OCI-LY7 (cell line): ENCODE results near the gene ST8SIA5. TPM values are rescaled to one million over a fixed set of nuclear protein-coding genes. Genes with fewer than 3 reads are reported as not detected.

Experiments
- BruUV-seq: library from RNA; stranded (reverse); fragments of 400-500 nt; replicated peaks from 2 replicates; lab custom pipeline; 2021; lab: Mats Ljungman, UMichigan
- CTCF ChIA-PET: fragments of 300-600 bp; sonication (Branson Sonifier 250); formaldehyde crosslinking; loops from one replicate; lab custom pipeline; 2022; ENCODE audit warnings: antibody characterized with exemption; ENCODE audit not compliant: unreplicated experiment; lab: Charles Lee
- POLR2A ChIA-PET: fragments of 300-600 bp; sonication (Branson Sonifier 250); formaldehyde crosslinking; loops from one replicate; lab custom pipeline; 2022; ENCODE audit warnings: antibody characterized with exemption; lab: Charles Lee
- DNase-seq: peaks from one replicate; pipeline ENCODE4 v3.0.0-alpha.2; 2015; ENCODE audit warnings: low spot score
- H2AFZ ChIP-seq: fragments of 200-600 bp; sonication (generic), shearing (Covaris generic); 2 replicates; pipeline ENCODE4 v1.6.1; 2014; ENCODE audit warnings: mild to moderate bottlenecking, antibody characterized with exemption, low read length, moderate library complexity
- H3K27ac ChIP-seq: fragments of 200-600 bp; sonication (generic); 2 replicates; pipeline ENCODE4 v1.5.1; 2014; ENCODE audit warnings: mixed run types, low read depth, mild to moderate bottlenecking, moderate library complexity, low read length, inconsistent platforms; ENCODE audit not compliant: poor library complexity, severe bottlenecking
- H3K36me3 ChIP-seq: fragments of 200-600 bp; sonication (generic); 2 replicates; pipeline ENCODE4 v1.6.1; 2014; ENCODE audit warnings: mild to moderate bottlenecking, antibody characterized with exemption, low read length, moderate library complexity, mixed read lengths; ENCODE audit not compliant: insufficient read depth
- H3K4me1 ChIP-seq: fragments of 200-600 bp; sonication (generic); 2 replicates; pipeline ENCODE4 v1.5.1; 2014; ENCODE audit warnings: mild to moderate bottlenecking, low read length; ENCODE audit not compliant: insufficient read depth, poor library complexity, severe bottlenecking
- H3K4me2 ChIP-seq: fragments of 200-600 bp; sonication (generic); 2 replicates; pipeline ENCODE4 v1.6.1; 2014; ENCODE audit warnings: mild to moderate bottlenecking, low read length
- H3K4me3 ChIP-seq: fragments of 200-600 bp; sonication (generic); 2 replicates; pipeline ENCODE4 v1.5.1; 2014; ENCODE audit warnings: mild to moderate bottlenecking, low read depth, low read length; ENCODE audit not compliant: poor library complexity, severe bottlenecking
- H3K79me2 ChIP-seq: fragments of 200-600 bp; sonication (generic); 2 replicates; pipeline ENCODE4 v1.6.1; 2016; ENCODE audit warnings: low read depth, mild to moderate bottlenecking, low read length, moderate library complexity, mixed read lengths; ENCODE audit not compliant: insufficient read depth
- H3K9me2 ChIP-seq: fragments of 200-600 bp; sonication (generic); 2 replicates; pipeline ENCODE4 v1.6.1; 2016; ENCODE audit warnings: mild to moderate bottlenecking, low read length, mixed read lengths; ENCODE audit not compliant: insufficient read depth
- H3K9me3 ChIP-seq: fragments of 200-600 bp; sonication (generic); 2 replicates; pipeline ENCODE4 v1.6.1; 2014; ENCODE audit warnings: mild to moderate bottlenecking, mixed run types, low read length, mixed read lengths
- H4K20me1 ChIP-seq: fragments of 200-600 bp; sonication (generic); 2 replicates; pipeline ENCODE4 v1.6.1; 2014; ENCODE audit warnings: mild to moderate bottlenecking, antibody characterized with exemption, low read length, moderate library complexity, mixed read lengths; ENCODE audit not compliant: insufficient read depth
- CTCF ChIP-seq: fragments of 200-600 bp; sonication (generic); conservative IDR thresholded peaks from 2 replicates; pipeline ENCODE4 v1.5.1; 2014; ENCODE audit warnings: mild to moderate bottlenecking, antibody characterized with exemption, low read length, moderate library complexity, mixed read lengths
- EZH2phosphoT487 ChIP-seq: fragments of 200-600 bp; sonication (generic); IDR thresholded peaks from 2 replicates; pipeline ENCODE4 v1.6.1; 2018; ENCODE audit warnings: low read depth, borderline replicate concordance, mild to moderate bottlenecking, mixed run types, antibody characterized with exemption, low read length, moderate library complexity, mixed read lengths
- intact Hi-C: fragments of 100-400 bp; cut with micrococcal nuclease; formaldehyde crosslinking; loops from one replicate; pipeline ENCODE4 v1.10.0; 2022; ENCODE audit not compliant: unreplicated experiment
- total RNA-seq, 2 experiments: library from RNA; depleted of rRNA in 1 of 2; stranded (reverse); fragments of >200 nt in 1 of 2; shearing (Covaris generic) in 1 of 2; gene quantifications; 2 replicates each; pipeline ENCODE4 v1.2.3, GENCODE V29; 2014 to 2022

ST8SIA5 gene
- total RNA-seq, 2 experiments from 2014 or later: 0.28 TPM; not detected in 1

- H3K4me2 ChIP-seq: no peak overlapping the region
- H3K9me2 ChIP-seq: no peaks in the 10 kb centered on the region
- no peaks in the 10 kb centered on the region for H3K4me1 ChIP-seq
- intact Hi-C loops: no loop called here
- TF ChIP-seq EZH2phosphoT487: no peak
- peak; percentile 43; the same call in 1 of the 2 replicates for TF ChIP-seq CTCF
- no peak overlapping the region for H2AFZ ChIP-seq
- peak; percentile 0 for DNase-seq
- BruUV-seq: no TSS peak
- no peaks in the 10 kb centered on the region for H3K9me3 ChIP-seq
- H4K20me1 ChIP-seq: no peaks in the 10 kb centered on the region
- no peaks in the 10 kb centered on the region for H3K79me2 ChIP-seq
- H3K36me3 ChIP-seq: no peaks in the 10 kb centered on the region
- H3K4me3 ChIP-seq: no peak overlapping the region
- no peak overlapping the region for H3K27ac ChIP-seq
- CTCF ChIA-PET: no interaction called here
- POLR2A ChIA-PET: no interaction called here
Measured at GRCh38 chr18:46622999-46623398, 133.9 kb downstream of the ST8SIA5 start.

- no peak overlapping the region for H3K27ac ChIP-seq
- ChIA-PET POLR2A (no interaction called here), CTCF (no interaction called here)
- DNase-seq: no peak
- H3K79me2 ChIP-seq: no peaks in the 10 kb centered on the region
- no peaks in the 10 kb centered on the region for H3K9me2 ChIP-seq
- no peaks in the 10 kb centered on the region for H3K4me1 ChIP-seq
- no peaks in the 10 kb centered on the region for H4K20me1 ChIP-seq
- BruUV-seq: no TSS peak
- H3K4me2 ChIP-seq: no peak overlapping the region
- H3K4me3 ChIP-seq: no peak overlapping the region
- no peaks in the 10 kb centered on the region for H3K36me3 ChIP-seq
- H3K9me3 ChIP-seq: no peaks in the 10 kb centered on the region
- TF ChIP-seq CTCF (no peak), EZH2phosphoT487 (no peak)
- intact Hi-C loops: no loop called here
- no peak overlapping the region for H2AFZ ChIP-seq
Measured at GRCh38 chr18:46622451-46622850, 134.4 kb downstream of the ST8SIA5 start.

GRCh38 chr18:46621871-46622270, 135.0 kb downstream of the ST8SIA5 start:
- no peak for DNase-seq
- TF ChIP-seq CTCF (no peak), EZH2phosphoT487 (no peak)
- H3K4me3 ChIP-seq: no peak overlapping the region
- H3K27ac ChIP-seq: no peak overlapping the region
- no peak overlapping the region for H2AFZ ChIP-seq
- BruUV-seq: no TSS peak
- POLR2A ChIA-PET: no interaction called here
- H4K20me1 ChIP-seq: no peaks in the 10 kb centered on the region
- intact Hi-C loops: no loop called here
- H3K4me2 ChIP-seq: no peak overlapping the region
- H3K36me3 ChIP-seq: no peaks in the 10 kb centered on the region
- no peaks in the 10 kb centered on the region for H3K4me1 ChIP-seq
- no peaks in the 10 kb centered on the region for H3K9me3 ChIP-seq
- no peaks in the 10 kb centered on the region for H3K9me2 ChIP-seq
- CTCF ChIA-PET: no interaction called here
- H3K79me2 ChIP-seq: no peaks in the 10 kb centered on the region
